Ascending aorta (tissue), 2 donors: ENCODE measurements around the gene STARD13. TPM values are rescaled to one million over a fixed set of nuclear protein-coding genes. Genes with fewer than 3 reads are reported as not detected.

Experiments
- DNase-seq, 2 donors: peaks; one replicate each; pipeline ENCODE4 v3.0.0-alpha.2; 2019; ENCODE audit warnings: low spot score in 2 of 2
- H3K27ac ChIP-seq, 2 donors: fragments of 200-600 bp; sonication (generic); one replicate each; pipeline ENCODE4 v1.5.1; 2016 to 2017; ENCODE audit warnings: mild to moderate bottlenecking in 1 of 2
- H3K27me3 ChIP-seq: fragments of 200-600 bp; sonication (generic); one replicate; pipeline ENCODE4 v1.5.1; 2017
- H3K36me3 ChIP-seq, 2 donors: fragments of 200-600 bp; sonication (generic); one replicate each; pipeline ENCODE4 v1.5.1; 2016
- H3K4me1 ChIP-seq, 2 donors: fragments of 200-600 bp; sonication (generic); one replicate each; pipeline ENCODE4 v1.5.1; 2016 to 2017; ENCODE audit warnings: mild to moderate bottlenecking in 1 of 2
- H3K4me3 ChIP-seq, 2 donors: fragments of 200-600 bp; sonication (generic); one replicate each; pipeline ENCODE4 v1.5.1; 2016 to 2017; ENCODE audit warnings: mild to moderate bottlenecking in 1 of 2
- H3K9me3 ChIP-seq, 2 donors: fragments of 200-600 bp; sonication (generic); one replicate each; pipeline ENCODE4 v1.5.1; 2016
- CTCF ChIP-seq, 3 experiments: fragments of 200-600 bp in 2 of 3; fragments of 450-650 bp in 1 of 3; sonication (generic) in 2 of 3; IDR thresholded peaks; one replicate each; pipeline ENCODE4 v1.5.1; 2016 to 2019; ENCODE audit warnings: antibody characterized with exemption in 3 of 3, mild to moderate bottlenecking in 1 of 3, moderate library complexity in 1 of 3
- intact Hi-C: fragments of 100-400 bp; cut with DNase I; formaldehyde crosslinking; loops from one replicate; pipeline ENCODE4 v1.15.1; 2023
- total RNA-seq: library from RNA; depleted of rRNA; stranded (reverse); fragments of >200 nt; gene quantifications from one replicate; pipeline ENCODE4 v1.1.0, GENCODE V29; 2016

Gene STARD13
- total RNA-seq, 1 donor from 2014 or later, result 34.6 TPM

GRCh38 chr13:33184112-33184490 is 101.5 kb downstream of the STARD13 start:
- H3K4me3 ChIP-seq, result no peak overlapping the region
- intact Hi-C loops, result no loop called here
- no peaks in the 10 kb centered on the region for H3K36me3 ChIP-seq
- H3K27ac ChIP-seq, result no peak overlapping the region
- TF ChIP-seq CTCF (IDR thresholded peaks at IDR 0.05), result no peak
- DNase-seq, result no peak
- H3K9me3 ChIP-seq, result no peaks in the 10 kb centered on the region
- H3K4me1 ChIP-seq, result peaks cover 0 to 17% of the 10 kb centered on the region in 2 donors
- no peaks in the 10 kb centered on the region for H3K27me3 ChIP-seq

GRCh38 chr13:33183431-33184111 is 102.0 kb downstream of the STARD13 start:
- Histone ChIP-seq H3K4me1 (peaks cover 0 to 22% of the 10 kb centered on the region in 2 donors), H3K9me3 (no peaks in the 10 kb centered on the region), H3K27me3 (no peaks in the 10 kb centered on the region), H3K36me3 (no peaks in the 10 kb centered on the region), H3K27ac (peak overlapping the region in 1 of 2 donors; percentile 23), H3K4me3 (no peak overlapping the region)
- DNase-seq, result no peak
- no peak for TF ChIP-seq CTCF (IDR thresholded peaks at IDR 0.05)
- intact Hi-C loops, result no loop called here

- intact Hi-C loops, result no loop called here
- DNase-seq, result no peak
- Histone ChIP-seq H3K4me3 (no peak overlapping the region), H3K36me3 (no peaks in the 10 kb centered on the region), H3K9me3 (no peaks in the 10 kb centered on the region), H3K27ac (no peak overlapping the region), H3K27me3 (no peaks in the 10 kb centered on the region), H3K4me1 (peaks cover 0 to 27% of the 10 kb centered on the region in 2 donors)
- no peak for TF ChIP-seq CTCF (IDR thresholded peaks at IDR 0.05)
Observed at GRCh38 chr13:33182729-33183128, 102.8 kb downstream of the STARD13 start.

- intact Hi-C loops, result no loop called here
- Histone ChIP-seq H3K27ac (no peak overlapping the region), H3K36me3 (no peaks in the 10 kb centered on the region), H3K27me3 (no peaks in the 10 kb centered on the region), H3K4me3 (no peak overlapping the region), H3K4me1 (peaks cover 0 to 24% of the 10 kb centered on the region in 2 donors), H3K9me3 (no peaks in the 10 kb centered on the region)
- TF ChIP-seq CTCF (IDR thresholded peaks at IDR 0.05), result no peak
- no peak for DNase-seq
Observed at GRCh38 chr13:33181264-33181663, 104.3 kb downstream of the STARD13 start.

GRCh38 chr13:33180122-33180804 is 105.3 kb downstream of the STARD13 start:
- Histone ChIP-seq H3K4me1 (peaks cover 0 to 18% of the 10 kb centered on the region in 2 donors), H3K27me3 (no peaks in the 10 kb centered on the region), H3K27ac (no peak overlapping the region), H3K9me3 (no peaks in the 10 kb centered on the region), H3K4me3 (no peak overlapping the region), H3K36me3 (no peaks in the 10 kb centered on the region)
- intact Hi-C loops, result no loop called here
- no peak for TF ChIP-seq CTCF (IDR thresholded peaks at IDR 0.05)
- no peak for DNase-seq
